HG03439 (cell line): Measurements from ENCODE around the gene CHD2.
"Not testable (repeated sequence)": the region's sequence is repeated elsewhere in the genome, so short reads cannot be mapped to it uniquely, and the experiment has no call there.

ENCODE experiments used
- ATAC-seq: cut with Tn5 transposase; IDR thresholded peaks from one replicate; pipeline ENCODE4 v1.9.1; 2021; ENCODE audit warnings: mild to moderate bottlenecking, moderate library complexity; ENCODE audit not compliant: unreplicated experiment

CHD2 gene

DNA sequence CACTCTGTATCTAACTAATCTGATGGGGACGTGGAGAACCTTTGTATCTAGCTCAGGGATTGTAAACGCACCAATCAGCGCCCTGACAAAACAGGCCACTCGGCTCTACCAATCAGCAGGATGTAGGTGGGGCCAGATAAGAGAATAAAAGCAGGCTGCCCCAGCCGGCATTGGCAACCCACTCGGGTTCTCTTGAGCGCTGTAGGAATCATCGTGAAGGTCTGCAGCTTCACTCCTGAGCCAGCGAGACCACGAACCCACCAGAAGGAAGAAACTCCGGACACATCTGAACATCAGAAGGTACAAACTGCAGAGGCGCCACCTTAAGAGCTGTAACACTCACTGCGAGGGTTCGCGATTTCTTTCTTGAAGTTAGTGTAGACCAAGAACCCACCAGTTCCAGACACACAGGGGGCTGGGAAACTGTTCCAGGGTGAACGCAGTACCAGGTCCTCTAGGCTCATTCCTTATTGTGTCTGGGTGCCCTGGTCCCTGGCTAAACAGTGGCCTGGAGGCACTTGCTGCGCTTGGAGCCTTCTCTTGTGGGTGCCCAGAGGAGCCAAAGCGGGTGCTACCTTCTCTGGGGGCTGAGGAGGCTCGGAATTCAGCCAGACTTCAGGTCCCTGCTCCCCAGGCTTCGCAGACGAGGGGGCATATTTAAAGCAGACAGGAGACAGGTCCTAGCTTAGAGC is 132.5 kb downstream of the CHD2 start:
- not testable (repeated sequence) for ATAC-seq

GRCh38 chr15:93033434-93034045 is 133.4 kb downstream of the CHD2 start:
- ATAC-seq, result no peak

DNA sequence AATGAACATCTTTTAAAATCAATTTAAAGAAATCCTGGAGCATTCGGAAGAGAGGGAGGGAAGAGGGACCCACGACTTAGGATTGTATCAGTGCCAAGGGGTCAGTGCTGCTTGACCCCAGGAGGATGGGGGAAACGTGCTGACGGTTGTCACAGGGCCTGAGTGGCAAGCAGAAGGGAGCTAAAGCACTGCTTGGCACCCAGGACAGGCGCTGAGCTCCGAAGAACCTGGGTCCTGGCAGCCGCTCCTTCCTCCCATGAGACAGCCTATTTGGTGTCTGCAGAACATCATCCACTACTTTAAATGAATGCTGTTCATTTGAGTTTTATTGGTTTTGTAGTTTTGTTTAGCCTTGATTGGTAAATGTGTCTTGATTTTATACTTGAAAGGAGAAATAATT is 134.4 kb downstream of the CHD2 start:
- ATAC-seq, result no peak

DNA sequence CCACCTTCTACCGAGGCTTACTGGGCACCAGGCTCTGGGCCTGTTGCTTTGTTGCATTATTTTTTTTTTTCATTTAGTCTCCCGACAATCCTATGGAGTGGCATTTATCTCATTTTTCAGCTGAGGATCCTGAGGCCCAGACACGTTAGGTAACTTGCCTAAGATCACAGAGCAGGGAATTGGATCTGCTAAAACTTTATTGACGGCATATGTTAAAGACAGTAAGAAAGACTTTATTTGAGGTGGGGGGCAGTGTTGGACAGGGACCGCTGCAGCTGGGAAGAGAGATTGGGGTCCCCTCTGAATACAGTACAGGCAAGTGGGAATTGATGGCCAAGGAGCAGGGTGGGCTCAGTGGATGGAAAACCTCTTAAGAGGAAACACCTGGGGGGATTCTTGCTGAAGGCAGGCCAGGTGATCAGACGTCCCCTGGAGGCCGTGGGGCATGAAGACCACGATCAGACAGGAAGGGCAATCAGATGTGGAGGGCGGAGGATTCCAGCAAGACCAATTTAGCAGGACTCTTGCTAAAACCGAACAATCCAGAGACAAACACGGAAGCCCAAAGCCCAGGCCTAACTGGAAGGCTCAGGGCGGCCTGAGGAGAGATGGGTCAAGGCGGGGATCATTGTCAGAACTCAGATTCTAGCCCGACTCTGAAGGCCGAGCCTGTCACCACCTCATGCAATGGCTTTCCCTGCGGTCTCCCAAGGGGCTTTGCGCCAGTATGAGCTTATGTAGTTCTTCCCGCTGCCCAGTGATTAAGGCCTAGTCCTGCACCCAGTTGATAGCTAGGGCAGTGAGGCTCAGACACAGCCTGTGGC is 135.2 kb downstream of the CHD2 start:
- no peak for ATAC-seq

DNA sequence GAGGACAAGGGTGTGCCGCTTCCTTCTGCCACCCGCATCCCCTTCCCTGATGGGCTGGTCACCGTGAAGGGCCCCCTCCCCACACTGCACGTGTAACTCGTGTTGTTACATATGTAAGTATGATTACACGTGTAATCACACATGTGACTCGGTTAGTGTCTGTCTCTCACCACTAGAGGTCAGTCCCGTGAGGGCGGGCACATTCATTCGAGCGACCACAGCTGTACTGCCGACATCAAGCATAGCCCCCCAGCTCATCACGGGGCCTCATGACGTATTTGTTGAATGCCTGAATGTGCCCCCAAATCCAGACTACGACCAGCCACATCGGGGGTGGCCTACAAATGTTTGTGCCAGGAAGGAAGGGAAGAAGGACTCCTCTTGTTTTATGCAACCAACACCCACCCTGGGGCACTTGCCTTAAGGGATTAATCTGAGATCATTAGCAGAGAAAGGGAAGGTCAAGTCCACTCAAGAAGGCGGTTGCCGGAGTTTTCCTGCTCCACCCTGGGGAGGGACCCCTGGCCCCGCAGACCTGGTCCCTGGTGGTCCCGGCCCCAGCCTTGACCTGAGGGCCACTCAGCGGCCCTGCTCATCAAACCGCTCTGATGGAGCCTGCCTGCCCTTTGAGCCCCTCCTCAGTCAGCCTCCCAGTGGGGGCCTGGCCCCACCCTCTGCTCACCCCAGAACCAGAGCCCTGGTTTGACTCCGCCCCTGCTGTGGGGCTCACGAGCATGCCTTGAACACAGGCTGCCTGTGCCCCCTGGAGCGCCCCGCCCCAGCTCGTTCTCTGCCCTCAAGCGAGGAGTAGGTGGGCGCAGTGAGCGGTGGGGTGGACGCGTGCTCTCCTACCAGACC is 136.1 kb downstream of the CHD2 start:
- no peak for ATAC-seq

DNA sequence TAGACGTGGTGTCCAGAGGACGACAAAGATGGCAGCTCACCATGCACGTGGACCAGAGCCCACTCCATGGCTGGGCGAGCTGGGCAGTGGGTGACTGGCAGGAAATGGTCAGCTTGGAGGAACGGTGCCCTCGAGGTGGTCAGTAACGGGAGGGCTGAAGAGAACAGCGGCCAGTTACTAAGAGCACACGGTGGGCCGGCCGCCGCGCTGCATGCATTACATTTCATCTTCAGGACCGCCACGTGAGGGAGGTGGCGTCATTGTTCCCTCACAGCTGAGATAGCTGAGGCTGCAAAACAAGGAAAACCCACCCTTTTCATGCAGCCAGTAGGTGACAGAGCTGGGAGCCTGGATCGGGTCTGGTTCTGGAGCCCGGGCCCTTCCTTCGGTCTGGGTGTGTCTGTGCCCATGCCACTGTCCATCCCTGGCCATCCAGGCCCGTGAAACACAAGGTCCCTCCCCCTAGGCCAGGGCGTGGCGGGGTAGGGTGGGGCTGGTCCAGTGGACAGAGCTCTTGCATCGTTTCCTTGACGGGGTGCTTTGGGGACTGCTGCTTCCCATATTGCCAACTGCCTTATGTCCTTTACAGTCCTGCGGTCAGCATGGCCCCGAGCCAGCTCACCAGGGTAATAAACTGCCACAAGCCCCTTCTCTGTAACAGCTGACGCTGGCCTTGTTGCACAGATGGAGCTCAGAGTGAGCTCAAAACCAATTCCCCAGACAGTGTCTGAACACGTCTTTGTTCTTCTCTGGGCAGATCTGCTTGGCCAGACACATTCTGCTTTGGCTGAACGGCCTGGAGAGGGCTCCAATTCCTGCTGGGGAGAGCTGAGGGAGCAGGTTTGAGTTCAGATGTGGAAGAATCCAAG is 137.1 kb downstream of the CHD2 start:
- ATAC-seq, result no peak

DNA sequence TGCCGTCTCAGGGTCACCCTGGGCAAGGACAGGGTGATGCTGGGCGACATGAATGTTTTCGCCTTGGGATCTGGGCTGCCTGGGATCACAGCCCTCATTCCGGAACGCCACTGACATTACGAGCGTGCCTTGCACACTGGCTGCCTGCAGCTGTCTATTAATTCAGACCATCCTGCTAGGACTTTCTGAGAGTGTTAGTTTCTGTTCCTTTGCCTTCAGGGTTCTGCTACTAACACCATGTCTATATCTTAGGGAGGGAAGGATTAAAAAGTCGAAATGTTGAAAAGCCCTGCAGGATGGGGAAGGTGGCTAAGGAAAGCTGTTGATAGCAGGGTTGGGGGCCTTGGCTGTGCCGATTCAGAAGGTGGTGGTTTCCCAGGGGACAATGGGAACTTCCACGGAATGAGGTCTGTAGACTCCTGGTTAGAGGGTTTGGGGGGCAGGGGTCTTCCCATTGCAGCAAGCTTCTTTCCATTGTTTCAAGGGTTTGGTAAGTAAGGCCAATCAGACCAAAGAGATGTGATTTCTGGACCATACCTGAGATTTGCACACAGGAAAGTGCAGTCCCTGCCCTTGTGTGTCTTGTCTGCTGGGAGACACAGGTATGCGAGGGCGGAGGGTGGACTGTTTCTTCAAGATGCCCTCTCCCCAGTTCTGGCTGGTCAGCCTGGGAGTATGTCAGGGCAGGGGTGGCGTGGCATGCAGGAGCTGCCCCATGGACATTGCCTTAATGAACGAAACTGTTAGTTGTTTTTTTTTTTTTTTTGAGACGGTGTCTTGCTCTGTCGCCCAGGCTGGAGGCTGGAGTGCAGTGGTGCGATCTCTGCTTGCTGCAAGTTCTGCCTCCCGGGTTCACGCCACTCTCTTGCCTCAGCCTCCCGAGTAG is 137.9 kb downstream of the CHD2 start:
- no peak for ATAC-seq

GRCh38 chr15:93039562-93040287 is 139.6 kb downstream of the CHD2 start:
- not testable (repeated sequence) for ATAC-seq

GRCh38 chr15:93040288-93041158 is 140.4 kb downstream of the CHD2 start:
- no peak for ATAC-seq

GRCh38 chr15:93041159-93041547 is 141.0 kb downstream of the CHD2 start:
- ATAC-seq, result no peak

- ATAC-seq, result no peak
Observed at GRCh38 chr15:93042211-93042610, 142.1 kb downstream of the CHD2 start.

GRCh38 chr15:93042691-93043378 is 142.7 kb downstream of the CHD2 start:
- no peak for ATAC-seq

DNA sequence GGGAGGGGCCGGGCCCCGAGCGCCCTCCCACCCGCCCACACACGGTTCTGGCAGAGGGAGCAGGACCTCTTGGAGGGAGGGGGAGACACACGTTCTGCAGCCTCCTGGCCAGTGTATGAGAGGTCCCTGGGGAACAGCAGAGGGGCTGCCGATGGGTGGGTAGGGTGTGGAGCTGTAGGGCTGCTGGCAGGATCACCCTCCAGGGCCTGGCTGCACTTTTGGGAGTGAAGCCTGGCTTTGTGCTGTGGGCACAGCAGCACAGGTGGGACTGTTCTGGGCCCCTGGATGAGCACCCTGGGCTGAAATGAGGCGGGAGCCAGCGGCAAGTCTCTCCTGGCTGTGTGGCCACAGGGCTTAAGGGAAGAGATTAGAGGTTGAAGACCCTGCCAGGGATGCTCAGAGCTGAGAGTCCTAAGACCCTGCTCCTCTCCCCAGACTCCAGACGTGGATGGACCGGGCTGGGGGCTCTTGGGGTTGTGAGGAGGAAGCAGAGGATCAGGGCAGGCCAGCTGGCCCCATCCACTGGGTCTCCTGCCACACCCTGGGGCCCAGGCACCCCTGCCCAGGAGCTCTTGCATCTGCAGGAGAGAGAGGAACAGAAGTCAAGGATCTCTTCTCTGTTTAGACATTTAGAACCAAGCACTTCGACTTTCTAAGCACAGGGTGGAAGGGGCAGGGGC is 143.6 kb downstream of the CHD2 start:
- ATAC-seq, result no peak

GRCh38 chr15:93044301-93045190 is 144.4 kb downstream of the CHD2 start:
- ATAC-seq, result no peak

GRCh38 chr15:93045191-93045785 is 145.2 kb downstream of the CHD2 start:
- no peak for ATAC-seq
